Esophagus muscularis mucosa (tissue), 3 donors: Measurements from ENCODE around the gene RASGRF2.

Experiments used
- CTCF ChIP-seq, 3 experiments: fragments of 200-600 bp in 2 of 3; fragments of 450-650 bp in 1 of 3; sonication (generic) in 2 of 3; IDR thresholded peaks; one replicate each; pipeline ENCODE4 v1.5.1; 2017 to 2019; ENCODE audit warnings: antibody characterized with exemption in 3 of 3, mild to moderate bottlenecking in 2 of 3, moderate library complexity in 1 of 3
- POLR2A ChIP-seq: fragments of 450-650 bp; IDR thresholded peaks from one replicate; pipeline ENCODE4 v1.6.1; 2017; ENCODE audit warnings: antibody characterized with exemption, moderate library complexity, mild to moderate bottlenecking, low read depth
- POLR2AphosphoS5 ChIP-seq, 2 donors: sonication (generic); formaldehyde crosslinking; IDR thresholded peaks; one replicate each; pipeline ENCODE4 v1.6.1; 2017; ENCODE audit warnings: antibody characterized with exemption in 2 of 2

- TF ChIP-seq CTCF (IDR thresholded peaks at IDR 0.05) (no peak), POLR2A (no peak), POLR2AphosphoS5 (IDR thresholded peaks at IDR 0.05) (no peak)
These were observed 131.0 kb downstream of the RASGRF2 start for GRCh38 chr5:81091199-81091598.
